Fibroblast of upper back skin (primary cell): ENCODE data around the gene TTBK2.
"Not testable (repeated sequence)": the region's sequence is repeated elsewhere in the genome, so short reads cannot be mapped to it uniquely, and the experiment has no call there.

Experiments
- DNase-seq: peaks from one replicate; pipeline ENCODE4 v3.0.0-alpha.2; 2013

Gene TTBK2

GRCh38 chr15:42903388-42904324, 16.9 kb downstream of the TTBK2 start:
- DNase-seq: no peak

DNA sequence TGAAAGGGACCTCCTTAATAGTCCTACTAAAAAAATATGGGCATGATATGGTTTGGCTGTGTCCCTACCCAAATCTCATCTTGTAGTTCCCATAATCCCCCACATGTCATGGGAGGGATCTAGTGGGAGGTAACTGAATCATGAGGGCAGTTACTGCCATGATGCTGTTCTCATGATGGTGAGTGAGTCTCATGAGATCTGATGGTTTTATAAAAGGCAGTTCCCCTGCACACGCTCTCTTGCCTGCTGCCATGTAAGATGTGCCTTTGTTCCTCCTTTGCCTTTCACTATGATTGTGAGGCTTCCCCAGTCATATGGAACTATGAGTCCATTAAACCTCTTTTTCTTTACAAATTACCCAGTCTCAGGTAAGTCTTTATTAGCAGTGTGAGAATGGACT, 26.7 kb downstream of the TTBK2 start:
- DNase-seq: not testable (repeated sequence)

- peak; percentile 44 for DNase-seq
Measured at GRCh38 chr15:42891569-42891968, 29.0 kb downstream of the TTBK2 start.

DNA sequence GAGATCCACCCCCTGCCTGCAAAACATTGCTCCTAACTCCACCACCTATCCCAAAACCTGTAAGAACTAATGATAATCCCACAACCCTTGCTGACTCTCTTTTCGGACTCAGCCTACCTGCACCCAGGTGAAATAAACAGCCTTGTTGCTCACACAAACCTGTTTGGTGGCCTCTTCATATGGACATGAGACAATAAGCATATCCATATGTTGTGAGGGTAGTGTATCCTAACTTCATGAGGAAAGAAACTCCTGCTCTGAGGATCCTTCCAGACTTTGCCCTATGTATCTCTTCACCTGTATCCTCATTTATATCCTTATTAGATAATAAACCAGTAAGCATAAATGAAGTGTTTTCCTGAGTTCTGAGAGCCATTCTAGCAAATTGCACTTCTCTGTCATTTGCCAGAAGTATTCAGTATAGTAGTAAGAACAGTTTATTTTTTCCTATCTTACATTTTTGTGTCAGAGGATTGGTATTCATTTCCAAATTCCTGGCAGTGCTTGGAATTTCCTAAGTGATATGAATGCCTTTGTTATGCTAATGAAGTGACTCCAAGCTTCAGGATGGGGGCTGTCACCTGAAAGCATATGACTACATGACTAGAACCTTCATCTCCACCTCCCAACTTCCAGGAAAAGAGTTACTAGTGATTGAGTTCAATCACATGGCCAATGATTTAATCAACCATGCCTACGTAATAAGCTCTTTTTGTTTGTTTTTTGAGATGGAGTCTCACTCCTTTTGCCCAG, 30.2 kb downstream of the TTBK2 start:
- peak; percentile 93 for DNase-seq

DNA sequence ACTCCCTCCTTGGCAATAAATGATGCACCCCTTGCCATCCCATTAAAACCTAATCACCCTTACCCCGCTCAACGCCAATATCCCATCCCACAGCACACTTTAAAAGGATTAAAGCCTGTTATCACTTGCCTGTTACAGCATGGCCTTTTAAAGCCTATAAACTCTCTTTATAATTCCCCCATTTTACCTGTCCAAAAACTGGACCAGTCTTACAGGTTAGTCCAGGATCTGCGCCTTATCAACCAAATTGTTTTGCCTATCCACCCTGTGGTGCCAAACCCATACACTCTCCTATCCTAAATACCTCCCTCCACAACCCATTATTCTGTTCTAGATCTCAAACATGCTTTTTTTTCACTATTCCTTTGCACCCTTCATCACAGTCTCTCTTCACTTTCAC, 33.2 kb downstream of the TTBK2 start:
- DNase-seq: not testable (repeated sequence)

DNA sequence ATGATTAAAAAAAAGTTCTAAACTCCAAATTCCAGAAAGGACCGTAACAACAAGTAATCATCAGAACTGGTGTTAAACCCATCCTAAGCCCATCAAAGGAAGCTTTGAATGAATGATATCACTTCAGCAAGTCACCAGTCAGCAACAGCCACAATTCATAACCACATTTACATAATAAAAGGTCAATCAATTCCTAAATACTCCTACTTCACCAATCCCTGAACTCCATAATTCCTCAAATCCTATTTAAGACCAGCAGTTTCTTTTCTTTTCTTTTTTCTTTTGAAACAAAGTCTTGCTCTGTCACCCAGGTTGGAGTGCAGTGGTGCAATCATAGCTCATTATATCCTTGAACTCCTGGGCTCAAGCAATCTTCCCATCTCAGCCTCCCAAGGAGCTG, 40.5 kb downstream of the TTBK2 start:
- DNase-seq: no peak

- DNase-seq: no peak
Measured at GRCh38 chr15:42879443-42879842, 41.1 kb downstream of the TTBK2 start.

DNA sequence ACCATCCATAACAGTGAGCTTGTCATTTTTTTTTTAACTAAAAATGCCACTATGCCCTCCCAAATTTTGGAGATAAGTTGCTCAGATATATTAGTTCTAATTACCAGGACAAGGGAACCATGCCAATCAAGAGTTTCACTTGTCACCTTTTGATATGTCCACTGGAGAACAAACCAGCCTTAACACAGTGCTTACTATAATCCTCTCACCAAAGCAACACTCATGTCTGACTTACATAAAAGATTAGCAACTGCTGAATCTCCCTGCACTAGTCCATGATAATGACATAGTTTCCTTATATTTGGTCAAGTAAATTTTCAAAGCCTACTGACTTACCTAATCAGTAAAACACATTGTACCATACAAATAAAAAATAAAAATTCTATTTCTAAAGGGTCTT, 44.4 kb downstream of the TTBK2 start:
- DNase-seq: no peak

DNA sequence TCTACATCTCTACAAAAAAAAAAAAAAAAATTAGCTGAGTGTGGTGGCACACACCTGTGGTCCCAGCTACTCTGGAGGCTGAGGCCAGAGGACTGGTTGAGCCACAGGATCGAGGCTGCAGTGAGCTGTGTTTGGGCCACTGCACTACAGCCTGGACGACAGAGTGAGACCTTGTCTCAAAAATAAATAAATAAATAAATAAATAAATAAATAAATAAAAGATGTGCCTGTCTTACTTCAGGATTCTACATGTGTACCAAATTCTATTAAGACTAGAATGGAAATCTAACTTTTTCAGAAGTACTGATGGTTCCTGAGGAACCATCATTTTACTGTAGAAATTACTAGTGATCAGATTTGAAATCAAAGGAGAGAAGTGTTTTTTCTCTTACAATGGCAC, 51.9 kb downstream of the TTBK2 start:
- no peak for DNase-seq

DNA sequence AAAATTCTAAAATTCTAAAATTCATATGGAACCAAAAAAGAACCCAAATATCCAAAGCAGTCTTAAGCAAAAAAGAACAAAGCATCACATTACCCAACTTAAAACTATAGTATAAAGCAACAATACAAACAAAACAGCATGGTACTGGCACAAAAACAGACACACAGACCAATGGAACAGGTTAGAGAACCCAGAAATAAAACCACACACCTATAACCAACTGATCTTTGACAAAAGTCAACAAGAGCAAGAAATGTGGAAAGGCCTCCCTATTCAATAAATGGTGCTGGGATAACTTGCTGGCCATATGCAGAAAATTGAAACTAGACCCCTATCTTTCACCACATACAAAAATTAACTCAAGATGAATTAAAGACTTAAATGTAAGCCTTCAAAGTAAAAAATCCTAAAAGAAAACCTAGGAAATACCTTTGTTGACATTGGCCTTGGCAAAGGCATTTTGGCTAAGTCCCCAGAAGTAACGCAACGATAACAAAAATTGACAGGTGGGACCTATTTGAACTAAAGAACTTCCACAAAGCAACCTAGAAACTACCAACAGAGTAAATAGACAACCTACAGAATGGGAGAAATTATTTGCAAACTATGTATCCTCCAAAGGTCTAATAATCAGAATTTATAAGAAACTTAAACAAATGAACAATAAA, 56.9 kb downstream of the TTBK2 start:
- DNase-seq: no peak

GRCh38 chr15:42858999-42859789, 61.4 kb downstream of the TTBK2 start:
- peak; percentile 5 for DNase-seq

DNA sequence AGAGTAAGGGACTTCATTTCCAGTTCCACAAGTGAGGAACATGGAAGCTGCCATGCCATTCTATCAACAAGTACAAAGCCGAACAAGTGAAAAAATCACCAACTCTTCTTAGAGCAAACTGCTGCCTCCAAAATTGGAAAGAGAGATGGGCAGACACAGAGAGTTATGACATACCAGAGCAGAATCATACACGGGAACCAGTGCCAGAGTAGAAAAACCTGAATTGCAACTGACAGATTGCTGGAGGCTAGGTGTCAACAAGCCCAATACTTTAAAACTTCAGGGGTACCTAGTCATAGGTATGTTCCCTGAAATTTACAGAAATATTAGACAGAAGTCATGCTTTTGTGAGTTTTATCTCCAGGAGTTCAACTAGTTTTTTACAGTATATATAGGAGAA, 62.0 kb downstream of the TTBK2 start:
- no peak for DNase-seq

GRCh38 chr15:42854576-42854975, 66.0 kb downstream of the TTBK2 start:
- DNase-seq: no peak

- no peak for DNase-seq
Measured at GRCh38 chr15:42849836-42850235, 70.7 kb downstream of the TTBK2 start.

- no peak for DNase-seq
Measured at GRCh38 chr15:42848846-42849245, 71.7 kb downstream of the TTBK2 start.

GRCh38 chr15:42846647-42847046, 73.9 kb downstream of the TTBK2 start:
- DNase-seq: no peak

- no peak for DNase-seq
Measured at GRCh38 chr15:42845581-42845980, 75.0 kb downstream of the TTBK2 start.

DNA sequence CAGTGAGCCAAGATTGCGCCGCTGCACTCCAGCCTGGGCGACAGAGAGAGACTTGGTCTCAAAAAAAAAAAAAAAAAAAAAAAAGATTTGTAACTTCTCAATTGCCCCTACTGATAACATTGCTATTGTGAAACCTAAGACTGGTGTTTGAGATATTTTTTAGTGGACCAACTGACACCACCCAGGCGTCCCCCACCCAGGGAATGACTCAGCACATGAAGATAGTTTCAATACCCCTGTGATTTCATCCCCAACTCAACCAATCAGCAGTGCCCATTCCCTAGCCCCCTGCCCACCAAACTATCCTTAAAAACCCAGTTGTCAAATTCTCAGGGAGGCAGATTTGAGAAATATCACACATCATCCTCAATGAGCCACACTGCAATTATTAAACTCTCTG, 76.9 kb downstream of the TTBK2 start:
- no peak for DNase-seq

GRCh38 chr15:42836251-42836650, 84.3 kb downstream of the TTBK2 start:
- no peak for DNase-seq

GRCh38 chr15:42832576-42832975, 88.0 kb downstream of the TTBK2 start:
- peak; percentile 90 for DNase-seq

- DNase-seq: no peak
Measured at GRCh38 chr15:42826251-42826890, 94.2 kb downstream of the TTBK2 start.

- no peak for DNase-seq
Measured at GRCh38 chr15:42825599-42825998, 95.0 kb downstream of the TTBK2 start.
